MM.1S (cell line): ENCODE measurements around the gene METAP2.
"Not testable (repeated sequence)": the region's sequence is repeated elsewhere in the genome, so short reads cannot be mapped to it uniquely, and the experiment has no call there.

Experiments
- DNase-seq: peaks from one replicate; pipeline ENCODE4 v3.0.0-alpha.2; 2015
- H2AFZ ChIP-seq: fragments of 300-600 bp; sonication (generic); 2 replicates; pipeline ENCODE4 v1.6.0; 2016; ENCODE audit warnings: antibody characterized with exemption, low read length
- H3F3A ChIP-seq: fragments of 300-600 bp; sonication (generic); 2 replicates; pipeline ENCODE4 v1.6.1; 2016; ENCODE audit warnings: mild to moderate bottlenecking, antibody characterized with exemption, low read length, moderate library complexity, mixed read lengths; ENCODE audit not compliant: insufficient read depth
- H3K27ac ChIP-seq: fragments of 300-600 bp; sonication (generic); 2 replicates; pipeline ENCODE4 v1.5.1; 2016; ENCODE audit warnings: mild to moderate bottlenecking, low read length
- H3K27me3 ChIP-seq: fragments of 300-600 bp; sonication (generic); replicated peaks from 2 replicates; pipeline ENCODE4 v1.6.0; 2016; ENCODE audit warnings: low read length; ENCODE audit not compliant: insufficient read depth
- H3K36me3 ChIP-seq: fragments of 300-600 bp; sonication (generic); replicated peaks from 2 replicates; pipeline ENCODE4 v1.6.1; 2016; ENCODE audit warnings: mild to moderate bottlenecking, low read length, mixed read lengths; ENCODE audit not compliant: insufficient read depth
- H3K4me1 ChIP-seq: fragments of 300-600 bp; sonication (generic); 2 replicates; pipeline ENCODE4 v1.6.1; 2016; ENCODE audit warnings: low read length, mixed read lengths
- H3K4me2 ChIP-seq: fragments of 300-600 bp; sonication (generic); 2 replicates; pipeline ENCODE4 v1.6.0; 2016; ENCODE audit warnings: low read depth, low read length
- H3K4me3 ChIP-seq: fragments of 300-600 bp; sonication (generic); 2 replicates; pipeline ENCODE4 v1.5.1; 2016; ENCODE audit warnings: low read length, mixed read lengths
- H3K79me2 ChIP-seq: fragments of 300-600 bp; sonication (generic); 2 replicates; pipeline ENCODE4 v1.6.1; 2016; ENCODE audit warnings: mixed run types, low read length, mixed read lengths
- H3K9ac ChIP-seq: fragments of 300-600 bp; sonication (generic); 2 replicates; pipeline ENCODE4 v1.6.1; 2016; ENCODE audit warnings: low read length, mixed read lengths
- H3K9me2 ChIP-seq: fragments of 300-600 bp; sonication (generic); replicated peaks from 2 replicates; pipeline ENCODE4 v1.6.1; 2016; ENCODE audit warnings: mild to moderate bottlenecking, low read length, mixed read lengths; ENCODE audit not compliant: insufficient read depth
- H3K9me3 ChIP-seq: fragments of 300-600 bp; sonication (generic); replicated peaks from 2 replicates; pipeline ENCODE4 v1.6.1; 2016; ENCODE audit warnings: mild to moderate bottlenecking, low read length, mixed read lengths; ENCODE audit not compliant: insufficient read depth
- H4K20me1 ChIP-seq: fragments of 300-600 bp; sonication (generic); 2 replicates; pipeline ENCODE4 v1.6.1; 2016; ENCODE audit warnings: mild to moderate bottlenecking, low read length, moderate library complexity, mixed read lengths; ENCODE audit not compliant: insufficient read depth
- CTCF ChIP-seq: fragments of 300-600 bp; sonication (generic); IDR thresholded peaks from 2 replicates; pipeline ENCODE4 v1.5.1; 2016; ENCODE audit warnings: antibody characterized with exemption, low read length, mixed read lengths
- EZH2 ChIP-seq: fragments of 300-600 bp; sonication (generic); optimal IDR thresholded peaks from 2 replicates; pipeline ENCODE3; 2017; ENCODE audit warnings: low read depth, mild to moderate bottlenecking, antibody characterized with exemption, low read length, mixed read lengths
- EZH2phosphoT487 ChIP-seq: fragments of 300-600 bp; sonication (generic); IDR thresholded peaks from 2 replicates; pipeline ENCODE4 v1.6.1; 2018; ENCODE audit warnings: antibody characterized with exemption, low read length

Gene METAP2

GRCh38 chr12:95439461-95440230, 34.3 kb upstream of the METAP2 start:
- no peaks in the 10 kb centered on the region for H3K36me3 ChIP-seq
- no peak overlapping the region for H3K4me3 ChIP-seq
- no peaks in the 10 kb centered on the region for H3F3A ChIP-seq
- no peak for DNase-seq
- no peak overlapping the region for H2AFZ ChIP-seq
- no peaks in the 10 kb centered on the region for H3K9me3 ChIP-seq
- no peak overlapping the region for H3K9ac ChIP-seq
- no peaks in the 10 kb centered on the region for H3K4me1 ChIP-seq
- no peaks in the 10 kb centered on the region for H3K79me2 ChIP-seq
- no peak overlapping the region for H3K4me2 ChIP-seq
- no peak overlapping the region for H3K27ac ChIP-seq
- no peak for TF ChIP-seq EZH2phosphoT487
- TF ChIP-seq EZH2: no peak
- TF ChIP-seq CTCF: no peak
- H3K27me3 ChIP-seq: no peaks in the 10 kb centered on the region
- H3K9me2 ChIP-seq: no peaks in the 10 kb centered on the region
- no peaks in the 10 kb centered on the region for H4K20me1 ChIP-seq

GRCh38 chr12:95440401-95440800, 33.6 kb upstream of the METAP2 start:
- Histone ChIP-seq H3K9me3 (no peaks in the 10 kb centered on the region), H3K9ac (no peak overlapping the region), H2AFZ (no peak overlapping the region)

GRCh38 chr12:95443459-95443858, 30.5 kb upstream of the METAP2 start:
- no peak for DNase-seq
- no peak overlapping the region for H3K4me3 ChIP-seq
- no peaks in the 10 kb centered on the region for H3K27me3 ChIP-seq
- H3K9me2 ChIP-seq: no peaks in the 10 kb centered on the region
- no peak overlapping the region for H3K27ac ChIP-seq
- no peaks in the 10 kb centered on the region for H3F3A ChIP-seq
- no peak overlapping the region for H2AFZ ChIP-seq
- no peak overlapping the region for H3K4me2 ChIP-seq
- no peaks in the 10 kb centered on the region for H3K4me1 ChIP-seq
- no peak overlapping the region for H3K9ac ChIP-seq
- H3K36me3 ChIP-seq: no peaks in the 10 kb centered on the region
- H3K9me3 ChIP-seq: no peaks in the 10 kb centered on the region
- no peaks in the 10 kb centered on the region for H3K79me2 ChIP-seq
- no peaks in the 10 kb centered on the region for H4K20me1 ChIP-seq
- TF ChIP-seq EZH2 (no peak), EZH2phosphoT487 (no peak), CTCF (no peak)

More at GRCh38 chr12:95440401-95440800, 33.6 kb upstream of the METAP2 start:
- no peak for TF ChIP-seq EZH2
- TF ChIP-seq CTCF: no peak
- no peak for TF ChIP-seq EZH2phosphoT487
- no peak overlapping the region for H3K4me3 ChIP-seq
- no peak overlapping the region for H3K27ac ChIP-seq
- H3K9me2 ChIP-seq: no peaks in the 10 kb centered on the region
- no peaks in the 10 kb centered on the region for H3F3A ChIP-seq
- no peak for DNase-seq
- no peaks in the 10 kb centered on the region for H3K4me1 ChIP-seq
- H4K20me1 ChIP-seq: no peaks in the 10 kb centered on the region
- H3K27me3 ChIP-seq: no peaks in the 10 kb centered on the region
- no peaks in the 10 kb centered on the region for H3K36me3 ChIP-seq
- no peak overlapping the region for H3K4me2 ChIP-seq
- H3K79me2 ChIP-seq: no peaks in the 10 kb centered on the region

GRCh38 chr12:95445099-95445498, 28.9 kb upstream of the METAP2 start:
- H3K9me3 ChIP-seq, H3K27me3 ChIP-seq, H4K20me1 ChIP-seq, DNase-seq, H3K79me2 ChIP-seq, H3F3A ChIP-seq, H3K9ac ChIP-seq, H3K4me1 ChIP-seq, H2AFZ ChIP-seq, H3K27ac ChIP-seq, H3K4me2 ChIP-seq, H3K4me3 ChIP-seq, H3K36me3 ChIP-seq, H3K9me2 ChIP-seq: not testable (repeated sequence)
